ENCODE results near the gene PPP3R1.

The PPP3R1 gene

DNA sequence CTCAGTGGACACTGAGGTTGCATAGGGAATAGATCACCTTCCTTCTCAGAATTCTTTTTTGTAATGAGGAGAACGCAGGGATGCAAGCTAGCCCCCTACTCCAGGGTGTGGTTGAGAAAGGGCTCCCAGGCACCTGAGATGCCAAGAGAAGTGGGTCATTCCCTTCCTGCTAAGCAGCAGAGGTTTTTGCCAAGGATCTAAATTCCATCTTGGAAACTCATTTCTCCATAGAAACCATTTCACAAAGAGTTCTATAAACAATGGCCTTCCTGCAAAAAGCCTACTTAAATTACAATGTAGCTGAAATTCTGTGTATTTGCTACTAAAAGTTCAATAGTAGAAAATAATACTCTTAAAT lies 3.7 kb upstream of the PPP3R1 start:
- DNase-seq (ENCODE audit: low read depth), result peak; percentile 56

DNA sequence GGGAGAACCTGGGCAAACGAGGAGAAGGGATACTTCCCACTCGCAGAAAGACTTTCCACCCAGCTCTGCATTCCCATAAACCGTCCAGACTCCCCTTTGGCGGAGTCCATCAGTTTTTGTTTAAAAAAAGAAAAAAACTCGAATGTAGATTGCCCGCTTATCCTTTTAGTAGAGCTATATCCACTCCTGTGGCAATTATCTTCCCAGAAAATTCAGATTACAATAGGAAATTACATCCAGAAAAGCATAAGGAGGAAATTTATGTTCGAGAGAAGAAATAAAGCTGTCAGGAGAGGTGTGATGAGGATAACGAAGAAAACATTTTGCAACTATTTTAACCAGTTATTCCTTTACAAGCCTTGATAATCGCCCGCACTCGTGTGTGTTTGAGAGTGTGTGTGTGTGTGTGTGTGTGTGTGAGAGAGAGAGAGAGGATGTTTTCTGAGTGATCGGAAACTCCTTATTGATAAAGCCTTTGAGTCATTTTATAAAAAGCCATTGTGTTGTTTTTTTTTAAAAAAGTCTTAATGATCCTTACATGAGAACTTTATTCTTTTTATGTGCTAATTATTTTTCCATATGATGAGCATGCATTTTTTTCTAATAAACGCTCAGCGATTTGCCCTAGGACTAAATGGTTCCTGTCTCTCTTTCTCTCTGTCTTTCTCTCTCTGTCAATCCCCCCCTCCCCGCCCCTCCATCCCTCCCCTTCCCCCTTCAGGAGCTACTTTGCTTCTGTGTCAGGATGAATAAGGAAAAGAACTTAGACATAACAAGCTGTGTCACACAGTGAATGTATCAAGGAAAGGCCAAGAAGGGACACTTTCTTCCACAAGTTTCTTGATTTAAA lies 1.1 kb upstream of the PPP3R1 start:
- DNase-seq (ENCODE audit: low read depth), result no peak

DNA sequence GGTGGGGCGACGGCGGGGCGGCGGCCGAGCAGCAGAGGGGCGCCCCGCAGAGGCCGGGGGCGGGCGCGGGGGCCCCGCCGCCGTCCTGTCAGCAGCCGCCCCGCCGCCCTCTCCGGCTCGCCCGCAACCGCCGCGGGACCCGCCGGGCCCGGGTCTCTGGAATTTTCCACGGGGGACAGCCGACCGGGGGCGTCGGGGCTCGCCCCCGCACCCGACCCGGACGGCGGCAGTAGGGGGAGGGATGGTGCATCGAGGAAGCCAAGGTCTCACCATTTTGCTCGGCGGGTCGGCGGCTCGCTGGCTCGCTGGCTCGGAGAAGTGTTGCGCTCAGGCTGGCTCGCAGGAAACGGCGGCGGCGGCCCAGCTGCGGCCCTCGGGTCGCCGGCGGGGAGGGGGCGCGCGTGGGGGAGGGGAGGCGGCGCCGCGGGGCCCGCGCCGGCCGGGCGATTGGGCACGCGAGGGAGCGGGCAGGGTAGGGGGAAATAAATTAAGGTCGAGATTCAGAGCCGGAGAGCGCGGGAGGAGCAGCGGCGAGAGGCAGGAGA lies 405 bp downstream of the PPP3R1 start:
- DNase-seq (ENCODE audit: low read depth), result no peak

DNA sequence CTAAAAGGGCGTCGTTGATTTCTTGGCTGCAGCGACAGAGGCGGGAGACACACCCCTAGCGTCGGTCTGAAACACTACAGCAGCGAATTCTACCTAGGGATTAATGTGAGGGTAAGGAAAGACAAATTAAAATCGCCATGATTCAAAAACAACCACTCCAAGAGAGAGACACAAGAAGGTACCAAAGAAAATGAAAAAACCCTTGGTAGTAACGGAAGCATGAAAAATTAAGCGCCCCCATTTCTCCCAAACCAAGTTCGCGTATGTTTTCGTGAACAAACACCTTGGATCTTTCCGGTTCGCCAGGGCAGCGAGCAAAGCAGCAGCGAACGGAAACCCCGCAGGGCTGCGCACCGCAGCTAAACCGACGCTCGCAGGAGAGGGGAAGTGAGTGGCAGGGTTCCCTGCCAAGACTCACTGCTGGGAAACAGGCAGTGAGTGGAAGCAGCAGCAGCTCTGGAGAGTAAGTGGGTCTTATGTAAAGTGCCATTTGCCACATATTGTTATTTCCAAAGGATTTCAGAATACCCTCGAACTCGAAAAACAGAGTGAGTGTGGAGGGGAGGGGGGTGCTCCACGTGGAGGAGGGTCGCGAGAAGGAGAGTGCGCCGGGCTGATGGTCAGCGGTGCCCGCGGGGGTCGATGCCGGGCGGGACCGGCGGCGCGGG lies 1.0 kb downstream of the PPP3R1 start:
- DNase-seq (ENCODE audit: low read depth), result peak; percentile 25

DNA sequence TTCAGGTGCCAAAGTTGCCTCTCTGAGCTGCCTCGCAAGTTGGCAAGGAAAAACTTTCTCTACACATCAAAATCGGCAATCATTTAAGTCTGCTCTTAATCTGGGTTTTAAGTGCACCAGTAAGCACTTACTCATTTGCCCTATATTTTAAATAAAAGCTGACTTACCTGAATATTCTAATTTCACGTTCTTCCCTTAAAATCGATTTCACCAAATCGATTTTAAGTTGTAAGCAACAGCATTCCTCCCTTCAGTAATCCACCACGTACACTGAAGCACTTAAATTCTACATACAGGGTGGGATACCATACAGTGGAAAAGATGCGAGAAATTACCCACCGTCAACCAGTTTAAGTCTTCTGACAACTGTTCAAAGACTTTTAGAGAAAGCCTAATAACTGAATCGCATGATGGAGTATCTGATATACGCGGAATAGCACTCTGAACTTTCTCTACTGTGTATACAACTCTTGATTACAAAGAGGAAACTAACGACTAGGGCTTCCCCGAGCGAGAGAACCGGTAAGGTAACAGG lies 1.6 kb downstream of the PPP3R1 start:
- no peak for DNase-seq (ENCODE audit: low read depth)

DNA sequence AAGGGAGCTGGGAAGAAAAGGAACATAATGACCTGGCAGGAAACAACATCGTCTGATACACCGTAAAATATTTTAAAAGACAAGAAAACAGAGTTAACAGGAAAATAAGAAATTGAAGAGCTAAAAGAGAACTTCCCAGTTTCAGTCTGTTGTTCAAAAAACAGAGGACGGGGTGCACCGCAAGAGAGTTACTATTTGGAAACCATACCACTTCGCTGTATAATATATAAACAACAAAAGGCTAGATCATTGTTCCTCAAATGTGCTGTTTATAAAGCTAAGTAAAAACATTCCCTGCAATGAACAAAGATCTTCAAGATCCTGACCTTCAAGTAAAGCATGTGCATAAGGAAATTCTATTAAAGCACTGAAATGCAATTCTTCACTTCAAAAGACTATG lies 2.1 kb downstream of the PPP3R1 start:
- no peak for DNase-seq (ENCODE audit: low read depth)

DNA sequence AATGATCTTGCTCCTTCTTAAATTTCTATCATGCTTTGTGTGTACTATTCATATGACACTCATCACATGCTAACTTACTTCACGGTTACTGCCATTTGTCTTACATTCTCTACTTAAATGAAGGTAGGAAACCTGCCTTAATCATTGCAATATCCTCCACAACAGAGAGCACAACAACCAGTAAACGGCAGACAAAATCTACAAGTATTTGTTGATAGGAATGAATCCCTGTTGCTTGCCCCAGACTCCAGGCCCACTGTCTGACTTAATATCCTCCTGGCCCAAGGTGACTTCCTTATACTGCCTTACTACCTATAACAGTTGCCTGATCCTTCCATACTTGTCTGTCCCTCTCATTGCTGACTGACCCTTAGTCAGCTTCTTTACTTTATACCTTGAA lies 3.5 kb downstream of the PPP3R1 start:
- no peak for DNase-seq (ENCODE audit: low read depth)

DNA sequence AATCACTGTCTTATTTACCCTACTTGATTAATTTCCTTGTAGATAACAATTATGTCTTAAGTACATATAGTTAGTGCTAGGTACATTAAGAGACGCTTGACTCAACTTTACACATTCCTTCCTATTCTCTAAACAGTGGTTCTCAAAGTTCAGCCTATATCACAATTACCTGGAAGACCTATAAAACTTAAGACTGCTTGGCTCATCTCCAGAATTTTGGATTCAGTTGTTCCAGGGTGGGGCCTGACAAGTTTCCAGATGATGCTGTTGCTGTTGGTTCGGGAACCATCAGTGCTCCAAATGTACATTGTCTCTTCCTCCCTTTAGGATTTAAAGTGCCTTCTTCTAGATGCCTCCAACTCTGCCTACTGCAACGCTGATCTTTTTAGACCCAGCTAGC lies 4.0 kb downstream of the PPP3R1 start:
- DNase-seq (ENCODE audit: low read depth), result no peak

DNA sequence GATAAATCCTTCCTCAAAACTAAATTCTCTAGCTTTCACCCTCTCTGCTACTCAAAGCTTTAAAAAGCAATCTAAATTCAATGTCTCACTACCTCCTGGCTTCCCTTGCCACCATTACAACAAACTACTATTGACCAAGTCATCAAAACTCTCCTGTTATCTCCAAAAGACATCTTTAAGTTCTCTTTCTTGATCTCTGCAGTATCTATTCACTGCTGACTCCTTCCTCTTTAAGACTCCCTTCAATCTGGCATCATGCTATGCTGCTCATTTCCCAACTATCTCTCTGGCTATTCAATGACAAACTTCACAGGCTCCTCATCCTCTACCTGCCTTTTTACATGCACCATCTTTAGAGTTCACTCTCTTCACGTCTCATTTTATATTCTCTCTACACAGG lies 5.9 kb downstream of the PPP3R1 start:
- no peak for DNase-seq (ENCODE audit: low read depth)

DNA sequence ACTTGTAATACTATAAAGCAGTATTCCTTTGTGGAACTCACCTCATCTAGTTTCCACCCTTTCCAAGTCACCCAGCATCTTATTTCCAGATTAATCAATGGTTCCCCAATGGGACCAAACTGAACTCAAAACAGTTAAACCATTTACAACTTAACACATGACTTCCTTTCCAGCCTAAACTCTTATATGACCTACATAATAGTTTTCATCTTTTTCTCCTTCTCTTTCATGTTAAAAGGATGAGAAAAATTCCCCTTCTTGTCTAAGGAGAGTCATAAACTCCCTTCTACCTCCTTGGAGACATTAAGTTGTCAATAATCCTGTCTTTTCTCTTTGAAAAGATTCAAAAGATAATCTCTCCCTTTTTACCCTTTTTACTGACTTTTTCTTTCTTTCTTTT lies 6.7 kb downstream of the PPP3R1 start:
- DNase-seq (ENCODE audit: low read depth), result no peak

DNA sequence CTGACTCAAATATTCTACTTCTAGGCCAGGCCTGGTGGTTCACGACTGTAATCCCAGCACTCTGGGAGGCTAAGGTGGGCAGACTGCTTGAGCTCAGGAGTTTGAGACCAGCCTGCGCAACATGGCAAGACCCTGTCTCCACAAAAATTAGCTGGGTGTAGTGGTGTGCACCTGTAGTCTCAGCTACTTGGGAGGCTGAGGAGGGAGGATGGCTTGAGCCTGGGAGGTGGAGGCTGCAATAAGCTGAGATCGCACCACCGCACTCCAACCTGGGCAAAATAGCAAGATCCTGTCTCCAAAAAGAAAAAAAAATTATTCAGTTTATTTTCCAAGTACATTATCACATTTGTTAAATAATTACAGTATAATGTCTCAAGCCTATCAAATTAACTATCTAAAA lies 7.3 kb downstream of the PPP3R1 start:
- DNase-seq (ENCODE audit: low read depth), result no peak

DNA sequence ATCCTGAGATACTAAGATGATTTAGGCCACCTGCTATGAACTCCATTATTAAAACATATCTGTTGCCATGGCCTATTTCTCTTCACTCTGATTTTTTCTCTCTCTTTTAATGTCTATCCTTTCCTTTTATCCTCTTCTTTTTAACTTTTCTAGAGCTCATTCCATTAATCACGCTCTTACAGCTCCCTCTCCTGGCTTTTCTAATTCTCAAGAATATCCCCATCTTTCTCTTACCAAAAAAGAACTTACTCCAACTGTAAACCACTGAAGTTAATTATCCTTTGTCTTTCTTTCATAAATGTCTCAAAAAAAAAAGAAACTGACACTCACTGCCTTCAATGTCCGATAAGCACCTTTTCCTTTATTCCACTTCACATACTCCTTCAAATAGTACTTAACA lies 7.9 kb downstream of the PPP3R1 start:
- DNase-seq (ENCODE audit: low read depth), result no peak

DNA sequence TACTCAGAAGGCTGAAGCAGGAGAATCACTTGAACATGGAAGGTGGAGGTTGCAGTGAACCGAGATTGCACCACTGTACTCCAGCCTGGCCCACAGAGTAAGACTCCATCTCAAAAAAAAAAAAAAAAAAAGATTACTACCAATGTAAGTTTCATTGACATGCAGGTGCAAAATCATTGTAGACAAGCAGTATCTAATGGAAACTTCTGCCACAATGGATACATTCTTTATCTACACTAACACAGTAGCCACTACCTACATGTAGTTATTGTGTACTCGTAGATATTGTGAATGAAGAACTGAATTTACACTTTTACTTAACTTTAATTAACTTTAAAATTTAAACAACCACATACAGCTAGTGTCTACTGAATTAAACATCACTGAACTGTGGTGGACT lies 10.6 kb downstream of the PPP3R1 start:
- DNase-seq (ENCODE audit: low read depth), result no peak

DNA sequence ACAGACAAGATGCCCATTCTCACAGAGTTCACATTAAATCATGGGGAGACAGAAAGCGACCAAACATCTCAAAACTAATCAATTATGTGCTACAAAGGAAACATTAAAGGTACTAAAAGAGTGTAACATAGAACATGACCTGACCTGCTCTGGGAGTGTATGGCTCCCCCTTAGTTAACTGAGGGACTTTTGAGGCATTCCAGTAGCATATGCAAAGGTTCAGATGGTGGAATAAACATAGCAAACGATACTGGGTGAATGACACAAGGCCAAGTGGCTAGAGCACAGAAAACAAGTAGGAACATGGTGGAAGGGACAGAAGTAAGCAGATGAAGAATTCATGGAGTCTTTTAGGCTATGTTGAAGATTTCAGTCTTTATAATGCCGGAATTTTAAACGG lies 11.9 kb downstream of the PPP3R1 start:
- DNase-seq (ENCODE audit: low read depth), result no peak

DNA sequence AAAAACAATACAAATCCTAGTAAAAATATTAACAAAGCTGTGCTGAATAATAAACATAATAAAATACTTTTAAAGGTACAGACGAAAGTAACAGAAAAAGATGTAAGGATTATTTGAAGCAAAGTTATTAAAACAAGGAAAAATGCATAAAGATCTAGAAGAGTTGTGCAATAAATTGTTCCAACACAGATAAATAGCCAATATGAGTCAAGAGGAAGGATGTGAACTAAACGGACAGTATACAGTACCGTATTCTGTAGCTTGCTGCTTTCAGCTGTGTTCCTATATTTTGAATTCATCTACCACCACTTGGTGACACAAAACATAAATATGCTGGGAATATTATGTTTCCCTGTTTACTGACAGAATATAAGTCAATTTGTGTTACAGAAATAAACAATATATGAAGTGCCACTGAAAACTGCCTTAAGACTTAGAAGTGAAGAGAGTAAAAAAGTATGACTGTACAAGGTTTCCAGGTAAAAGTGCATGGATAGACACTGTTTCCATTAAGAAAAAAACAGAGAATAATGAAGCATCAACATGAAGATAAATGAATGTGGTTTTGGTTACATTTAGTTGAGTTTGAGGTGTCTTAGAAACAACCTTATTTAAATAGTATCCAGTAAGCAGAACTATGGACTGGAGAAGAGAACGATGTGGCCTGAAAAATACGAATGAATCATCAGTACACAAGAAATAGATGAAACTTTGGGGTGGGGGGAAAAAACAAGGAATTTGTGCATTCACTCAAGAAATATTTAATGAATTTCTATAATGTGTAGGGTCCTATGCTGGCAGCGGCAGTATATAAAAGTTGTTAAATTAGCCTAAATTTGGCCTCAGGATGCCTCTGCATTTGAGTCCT lies 13.1 kb downstream of the PPP3R1 start:
- no peak for DNase-seq (ENCODE audit: low read depth)

DNA sequence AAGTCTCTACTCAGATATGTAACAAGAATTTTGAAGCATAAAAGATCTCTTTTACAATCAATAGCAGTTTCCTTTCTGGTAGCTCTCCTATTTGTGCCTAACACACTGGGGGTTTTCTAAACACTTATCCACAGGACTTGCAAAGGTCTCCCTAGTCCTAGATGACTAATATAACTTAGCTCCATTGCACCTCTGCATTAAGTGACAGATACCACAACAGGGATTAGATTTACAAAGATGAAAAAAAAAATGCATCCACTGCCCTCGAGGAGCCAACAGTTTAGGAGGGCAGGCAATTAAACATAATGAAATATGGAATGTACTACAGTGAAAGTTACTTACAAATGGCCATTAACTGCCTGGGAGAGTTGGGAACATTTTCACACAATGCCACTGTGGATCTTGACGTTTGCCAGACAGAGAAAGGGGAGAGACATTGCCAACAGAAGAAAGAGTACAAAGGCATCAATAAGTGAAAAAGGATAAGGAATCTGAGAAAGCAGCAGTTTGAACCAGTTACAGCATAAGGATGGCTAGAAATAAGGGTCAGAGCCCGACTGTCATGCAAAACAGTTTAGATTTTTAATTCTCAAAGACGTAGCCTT lies 14.3 kb downstream of the PPP3R1 start:
- no peak for DNase-seq (ENCODE audit: low read depth)

DNA sequence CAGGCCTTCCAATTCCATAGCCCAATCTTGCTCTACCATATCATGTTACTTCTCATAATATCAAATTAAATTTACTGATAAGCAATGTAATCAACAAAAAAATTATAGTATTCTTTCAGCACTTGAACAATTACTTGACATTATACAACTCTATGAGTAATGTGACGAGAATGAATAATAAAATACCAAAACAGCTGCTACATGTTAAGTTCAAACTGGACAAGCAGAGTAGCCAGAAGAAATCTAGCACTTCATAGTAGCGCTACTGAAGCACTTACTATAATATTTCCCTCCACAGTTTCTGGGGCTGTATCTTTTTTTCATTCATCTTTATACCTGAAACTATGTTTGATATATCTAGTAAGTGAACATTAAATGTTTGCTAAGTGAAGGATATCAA lies 14.9 kb downstream of the PPP3R1 start:
- DNase-seq (ENCODE audit: low read depth), result peak; percentile 35

DNA sequence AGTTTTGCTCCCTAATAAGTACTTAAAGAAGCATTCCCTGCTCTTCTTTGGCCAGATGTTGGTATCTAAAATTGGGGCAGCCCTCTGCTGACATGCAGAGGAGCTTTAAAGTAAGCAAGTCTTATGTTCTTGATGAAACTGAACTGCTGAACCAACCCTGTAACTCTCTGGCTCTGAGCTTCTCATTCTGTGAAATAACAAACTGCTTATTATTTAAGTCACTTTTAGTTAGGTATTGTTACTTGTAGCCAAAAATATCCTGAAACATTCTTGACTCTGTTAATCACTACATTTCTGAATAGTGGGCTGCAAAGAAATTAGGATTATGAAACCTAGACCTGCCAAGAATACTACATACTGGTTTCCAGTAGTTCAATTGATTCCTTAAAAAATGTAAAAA lies 15.5 kb downstream of the PPP3R1 start:
- DNase-seq (ENCODE audit: low read depth), result no peak

DNA sequence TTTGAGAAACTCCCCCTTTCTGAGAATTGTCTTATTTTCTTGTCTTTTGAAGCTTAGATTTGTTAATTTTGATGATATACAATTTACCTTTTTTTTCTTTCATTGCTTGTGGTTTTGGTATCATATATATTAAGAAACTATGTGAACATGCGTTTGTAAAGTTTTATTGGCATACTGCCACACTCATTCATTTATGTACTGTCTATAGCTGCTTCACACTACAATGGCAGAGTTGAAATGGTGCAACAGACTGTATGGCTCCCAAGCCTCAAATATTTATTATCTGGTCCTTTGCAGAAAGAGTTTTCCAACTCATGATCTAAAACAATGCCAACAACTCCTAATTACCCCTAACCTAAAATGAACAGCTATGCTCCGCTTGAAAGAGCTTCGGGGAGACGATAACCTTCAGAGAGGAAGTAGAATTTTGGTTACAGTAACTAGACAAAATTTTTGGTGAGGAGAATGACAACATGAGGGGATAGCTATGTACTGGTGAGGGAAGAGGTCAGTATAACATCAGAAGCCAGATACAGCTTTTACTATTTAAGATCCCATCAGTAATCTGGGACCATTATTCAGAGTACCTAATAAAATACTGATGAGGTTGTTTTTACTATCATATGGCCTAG lies 16.1 kb downstream of the PPP3R1 start:
- no peak for DNase-seq (ENCODE audit: low read depth)

DNA sequence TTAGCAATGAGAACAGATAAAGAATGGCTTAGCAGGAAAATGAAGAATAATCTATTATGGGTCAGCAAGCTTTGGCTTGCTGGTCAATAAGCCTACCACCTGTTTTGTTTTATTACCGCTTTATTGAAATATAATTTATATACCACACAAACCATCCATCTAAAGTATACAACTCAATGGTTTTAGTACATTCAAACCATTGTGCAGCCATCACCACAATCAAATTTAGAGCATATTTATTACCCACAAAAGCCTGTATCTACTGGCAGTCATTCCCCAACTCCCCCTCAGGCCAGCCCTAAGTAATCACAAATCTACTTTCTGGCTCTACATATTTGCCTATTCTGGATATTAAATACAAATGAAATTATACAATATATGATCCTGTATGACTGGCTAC lies 17.2 kb downstream of the PPP3R1 start:
- no peak for DNase-seq (ENCODE audit: low read depth)

DNA sequence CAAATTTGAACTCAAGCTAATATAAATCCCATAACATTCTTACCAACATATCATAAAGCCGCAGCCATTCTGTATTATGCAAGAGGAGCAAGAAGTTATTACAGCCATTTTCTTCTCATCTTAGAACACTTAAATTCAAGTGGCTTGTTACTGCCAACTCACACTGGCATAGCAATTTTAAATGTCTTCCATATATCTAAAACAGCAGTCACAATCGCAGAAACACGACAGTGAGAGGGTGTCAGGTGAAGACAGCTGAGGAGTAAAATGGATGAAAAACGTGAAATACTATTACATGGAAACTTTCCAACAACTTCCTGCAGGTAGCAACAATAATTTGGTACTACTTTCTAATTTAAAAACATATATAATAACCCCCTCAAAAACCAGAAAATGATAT lies 17.9 kb downstream of the PPP3R1 start:
- no peak for DNase-seq (ENCODE audit: low read depth)

DNA sequence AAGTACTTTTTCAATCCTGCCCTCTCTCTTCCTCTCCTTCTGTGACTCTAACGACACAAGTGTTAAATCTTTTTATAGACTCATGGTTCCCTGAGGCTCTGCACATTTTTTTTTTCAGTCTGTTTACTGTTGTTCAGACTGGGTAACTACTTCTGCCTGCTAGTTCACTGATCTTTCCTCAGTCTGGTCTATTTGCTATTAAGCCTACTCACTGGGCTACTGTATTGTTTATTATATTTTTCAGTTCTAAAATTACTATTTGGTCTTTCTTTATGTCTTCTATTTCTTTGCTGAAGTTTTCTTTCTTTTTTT lies 21.3 kb downstream of the PPP3R1 start:
- DNase-seq (ENCODE audit: low read depth), result no peak
